ENCODE measurements around the gene ASCL4.

GRCh38 chr12:107780298-107780697 lies 5.8 kb downstream of the ASCL4 start:
- TF ChIP-seq, protein P1, sequence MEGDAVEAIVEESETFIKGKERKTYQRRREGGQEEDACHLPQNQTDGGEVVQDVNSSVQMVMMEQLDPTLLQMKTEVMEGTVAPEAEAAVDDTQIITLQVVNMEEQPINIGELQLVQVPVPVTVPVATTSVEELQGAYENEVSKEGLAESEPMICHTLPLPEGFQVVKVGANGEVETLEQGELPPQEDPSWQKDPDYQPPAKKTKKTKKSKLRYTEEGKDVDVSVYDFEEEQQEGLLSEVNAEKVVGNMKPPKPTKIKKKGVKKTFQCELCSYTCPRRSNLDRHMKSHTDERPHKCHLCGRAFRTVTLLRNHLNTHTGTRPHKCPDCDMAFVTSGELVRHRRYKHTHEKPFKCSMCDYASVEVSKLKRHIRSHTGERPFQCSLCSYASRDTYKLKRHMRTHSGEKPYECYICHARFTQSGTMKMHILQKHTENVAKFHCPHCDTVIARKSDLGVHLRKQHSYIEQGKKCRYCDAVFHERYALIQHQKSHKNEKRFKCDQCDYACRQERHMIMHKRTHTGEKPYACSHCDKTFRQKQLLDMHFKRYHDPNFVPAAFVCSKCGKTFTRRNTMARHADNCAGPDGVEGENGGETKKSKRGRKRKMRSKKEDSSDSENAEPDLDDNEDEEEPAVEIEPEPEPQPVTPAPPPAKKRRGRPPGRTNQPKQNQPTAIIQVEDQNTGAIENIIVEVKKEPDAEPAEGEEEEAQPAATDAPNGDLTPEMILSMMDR (IDR thresholded peaks at IDR 0.05 in 4 of 5, conservative IDR thresholded peaks at IDR 0.05 in 1 of 5), result no peak
- no peak for TF ChIP-seq POLR2A (IDR thresholded peaks at IDR 0.05)
